Right renal pelvis (tissue), 4 donors: ENCODE data around the gene SERPINB13. TPM values are rescaled to one million over a fixed set of nuclear protein-coding genes. Genes with fewer than 3 reads are reported as not detected.
"Not testable (repeated sequence)": the region's sequence is repeated elsewhere in the genome, so short reads cannot be mapped to it uniquely, and the experiment has no call there.

Experiments
- DNase-seq, 4 donors: peaks; one replicate each; pipeline ENCODE4 v3.0.0-alpha.2; 2013; ENCODE audit warnings: low read depth in 4 of 4, low spot score in 3 of 4, missing footprints in 1 of 4
- polyA plus RNA-seq, 4 donors: library from polyadenylated mRNA; unstranded; fragments of 120-200 nt; gene quantifications; one replicate each; pipeline ENCODE4 v1.2.1, GENCODE V29; 2013; ENCODE audit not compliant: insufficient read length in 4 of 4

The SERPINB13 gene
- polyA plus RNA-seq, 4 donors = 0.01 TPM; not detected in 3

DNA sequence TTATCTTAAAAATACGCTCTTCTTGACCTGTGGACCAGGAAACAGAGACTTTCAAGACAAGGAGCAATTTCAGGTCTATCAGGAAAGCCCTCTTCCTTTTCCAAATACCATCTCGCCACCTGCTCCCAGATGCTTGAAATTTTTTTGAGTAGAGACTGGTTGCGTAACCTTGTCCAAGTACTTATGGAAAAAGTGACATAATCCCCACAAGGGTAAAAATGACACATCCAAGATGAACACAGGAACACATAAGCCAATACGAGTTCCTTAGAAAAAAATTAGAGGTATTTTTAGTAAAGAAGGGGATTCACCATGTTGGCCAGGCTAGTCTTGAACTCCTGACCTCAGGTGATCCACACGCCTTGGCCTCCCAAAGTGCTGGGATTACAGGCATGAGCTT is 1.8 kb downstream of the SERPINB13 start:
- no peak for DNase-seq

DNA sequence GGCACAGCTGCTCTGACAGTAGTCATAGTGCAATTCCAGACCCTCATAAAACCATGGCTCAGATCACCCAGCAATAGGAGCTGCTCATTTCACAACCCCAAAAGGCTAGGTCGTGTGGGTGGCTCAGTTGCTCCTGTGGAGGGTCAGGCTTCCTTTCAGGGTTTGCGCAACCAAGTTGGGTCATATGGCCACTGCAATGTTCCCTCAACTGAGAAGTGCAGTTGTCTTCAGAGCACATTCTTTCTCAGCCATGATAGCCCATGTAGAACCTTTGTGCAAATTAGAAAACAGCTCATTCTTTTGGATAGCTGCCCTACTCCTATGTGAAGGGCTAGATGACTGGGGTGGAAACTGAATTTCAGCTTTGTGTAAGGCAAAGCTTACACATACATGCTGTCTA is 3.2 kb downstream of the SERPINB13 start:
- no peak for DNase-seq

DNA sequence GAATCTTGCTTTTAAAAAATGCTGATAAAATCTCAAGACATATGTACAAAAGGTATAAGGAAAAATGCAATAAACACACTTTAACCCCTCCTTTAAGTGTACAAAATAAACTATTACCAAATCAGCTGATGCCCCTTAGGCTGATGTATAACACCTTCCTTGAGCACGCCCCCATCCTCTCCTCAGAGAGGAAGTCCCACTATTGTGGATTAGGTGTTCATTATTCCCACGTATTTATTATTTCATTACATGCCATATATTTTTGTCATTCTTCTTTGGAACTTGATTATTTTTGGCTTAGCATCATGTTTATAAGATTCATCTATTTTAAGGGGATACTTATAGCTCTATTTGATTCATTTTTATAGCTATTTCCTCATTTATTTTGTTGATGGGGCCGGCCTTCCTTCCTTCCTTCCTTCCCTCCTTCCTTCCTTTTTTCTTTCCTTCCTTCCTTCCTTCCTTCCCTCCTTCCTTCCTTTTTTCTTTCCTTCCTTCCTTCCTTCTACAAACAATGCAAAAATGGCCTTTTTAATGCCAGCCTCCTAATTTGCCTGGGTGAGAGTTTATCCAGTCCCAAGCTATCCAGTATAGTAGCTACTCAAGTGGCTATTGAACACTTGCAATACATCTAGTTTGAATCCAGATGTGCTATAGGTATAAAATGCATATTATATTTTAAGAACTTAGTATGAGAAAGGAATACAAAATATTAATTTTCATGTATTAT is 4.0 kb downstream of the SERPINB13 start:
- DNase-seq = no peak

DNA sequence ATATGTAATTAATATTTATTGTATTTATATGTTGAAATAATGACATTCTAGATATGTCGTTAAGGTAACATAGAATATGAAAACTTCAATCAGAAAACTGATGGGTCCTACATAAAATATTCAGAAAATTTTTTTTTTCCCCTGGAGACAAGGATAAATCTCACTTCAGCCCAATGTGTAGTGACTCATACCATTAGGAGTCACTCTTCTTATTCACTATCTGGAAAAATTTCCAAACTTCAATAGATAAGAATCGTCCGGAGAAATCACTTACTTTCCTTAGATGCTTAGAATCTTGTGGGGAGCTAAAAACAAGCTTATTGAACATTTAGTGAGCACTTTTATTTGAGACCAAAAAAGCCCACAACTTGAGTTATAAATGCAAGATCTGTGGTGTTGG is 4.6 kb downstream of the SERPINB13 start:
- no peak for DNase-seq

DNA sequence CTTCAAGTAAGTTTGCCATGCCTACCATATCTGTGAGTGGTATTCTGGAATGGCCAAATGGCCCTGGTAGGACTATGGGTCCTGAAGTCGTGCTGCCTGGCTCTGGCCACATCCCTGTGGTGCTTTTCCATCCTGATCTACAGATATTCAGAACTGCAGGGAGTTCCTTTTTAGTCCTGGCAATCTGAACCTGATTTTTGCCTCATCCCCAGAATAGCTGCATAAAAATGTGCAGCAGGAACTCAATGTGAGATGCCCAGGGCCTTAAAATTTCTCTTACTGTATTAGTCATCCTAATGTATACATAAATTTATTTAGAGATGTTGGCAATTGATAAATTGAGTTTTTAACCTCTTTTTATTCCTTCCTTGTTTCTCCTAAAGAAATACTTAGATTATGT is 5.3 kb downstream of the SERPINB13 start:
- DNase-seq = no peak

DNA sequence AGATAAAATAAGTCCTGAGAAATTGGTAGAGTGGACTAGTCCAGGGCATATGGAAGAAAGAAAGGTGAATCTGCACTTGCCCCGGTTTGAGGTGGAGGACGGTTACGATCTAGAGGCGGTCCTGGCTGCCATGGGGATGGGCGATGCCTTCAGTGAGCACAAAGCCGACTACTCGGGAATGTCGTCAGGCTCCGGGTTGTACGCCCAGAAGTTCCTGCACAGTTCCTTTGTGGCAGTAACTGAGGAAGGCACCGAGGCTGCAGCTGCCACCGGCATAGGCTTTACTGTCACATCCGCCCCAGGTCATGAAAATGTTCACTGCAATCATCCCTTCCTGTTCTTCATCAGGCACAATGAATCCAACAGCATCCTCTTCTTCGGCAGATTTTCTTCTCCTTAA is 9.8 kb downstream of the SERPINB13 start:
- no peak for DNase-seq

DNA sequence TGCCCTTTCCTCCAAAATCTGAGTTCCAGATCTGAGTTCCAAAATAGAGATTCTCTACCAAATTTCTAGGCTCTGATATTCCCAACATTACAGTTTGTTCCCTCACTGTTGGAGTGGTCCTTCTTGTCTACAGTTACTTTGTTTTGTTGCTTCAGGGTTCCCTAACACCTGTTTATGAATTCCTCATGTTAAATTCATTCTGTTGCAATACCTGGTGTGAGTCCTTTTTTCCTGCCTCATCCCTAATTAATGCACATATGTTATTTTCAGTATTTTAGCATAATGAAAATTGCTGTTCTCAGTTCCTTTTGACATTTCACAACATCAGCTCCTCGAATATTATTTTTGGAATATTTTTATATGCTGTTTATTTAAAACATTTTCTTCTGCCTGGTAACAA is 16.2 kb downstream of the SERPINB13 start:
- no peak for DNase-seq

DNA sequence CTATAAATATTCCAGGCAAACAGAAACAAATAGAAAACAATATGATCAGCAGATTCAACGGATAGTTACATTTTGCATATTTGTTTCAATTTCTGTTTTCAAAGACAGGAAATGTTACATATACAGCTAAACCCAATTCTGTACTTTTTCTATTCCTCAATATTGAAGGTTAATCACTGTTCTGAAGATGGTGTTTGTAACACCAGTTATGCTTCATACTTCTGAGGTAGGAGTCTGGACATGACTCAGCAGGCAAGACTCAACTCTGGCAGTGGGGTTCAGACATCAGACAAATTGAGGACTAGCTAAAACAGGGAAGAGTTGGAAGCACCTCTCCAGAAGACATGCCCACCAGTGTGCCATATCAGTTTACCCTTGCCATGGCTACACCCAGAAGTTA is 16.6 kb downstream of the SERPINB13 start:
- no peak for DNase-seq

DNA sequence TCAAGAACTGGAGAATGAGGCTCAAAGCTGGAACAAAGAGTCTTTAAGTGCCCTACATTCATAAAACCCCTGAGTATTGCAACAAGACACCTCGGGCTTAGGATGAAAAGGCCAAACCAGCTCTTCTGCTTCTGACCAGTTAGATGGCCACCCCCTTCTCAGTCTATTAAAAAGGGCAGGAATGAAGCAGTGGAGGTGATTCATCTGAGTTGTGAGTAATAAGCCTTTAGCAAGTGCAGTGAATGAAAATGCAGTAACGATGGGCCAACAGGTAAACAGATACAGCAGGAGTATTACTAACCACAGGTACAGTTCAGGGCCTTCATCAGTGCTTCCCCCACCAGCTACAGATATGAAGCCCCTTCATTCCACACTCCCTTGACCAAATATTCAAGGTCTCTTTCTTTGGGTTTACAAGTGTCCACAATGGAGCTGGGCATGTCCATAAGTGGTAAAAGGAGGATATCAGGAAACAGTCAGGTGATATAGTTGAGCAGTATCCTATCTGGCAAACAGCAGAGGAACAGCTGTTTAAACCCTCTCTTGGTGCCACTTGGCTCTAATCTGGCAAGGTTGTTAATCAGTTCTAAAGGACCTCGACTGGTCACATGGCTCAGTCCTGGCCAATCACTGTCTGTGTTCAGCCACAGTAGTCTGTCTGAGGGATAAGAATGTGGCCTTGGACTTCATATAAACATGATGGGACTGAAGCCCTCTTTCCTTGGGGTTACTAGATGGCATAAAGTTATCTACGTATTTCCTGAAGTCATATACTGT is 17.8 kb downstream of the SERPINB13 start:
- DNase-seq = no peak

DNA sequence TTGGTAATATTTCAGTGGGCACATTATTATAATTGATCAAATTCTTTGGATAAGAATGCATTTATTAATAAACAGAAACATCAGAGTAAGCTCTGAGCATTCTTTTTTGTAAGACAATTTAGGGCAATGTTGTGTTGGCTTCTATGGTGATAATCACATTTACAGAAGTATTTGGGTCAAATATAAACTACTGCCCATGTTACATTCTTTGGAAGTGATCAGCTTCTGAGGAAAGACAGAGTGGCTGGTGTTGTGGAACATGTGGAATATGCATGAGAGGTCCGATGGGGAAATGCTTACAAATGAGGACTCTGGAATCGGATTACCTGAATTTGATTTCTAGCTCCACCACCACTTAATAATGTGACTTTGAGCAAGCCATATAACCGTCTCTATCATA is 19.4 kb downstream of the SERPINB13 start:
- DNase-seq = no peak

DNA sequence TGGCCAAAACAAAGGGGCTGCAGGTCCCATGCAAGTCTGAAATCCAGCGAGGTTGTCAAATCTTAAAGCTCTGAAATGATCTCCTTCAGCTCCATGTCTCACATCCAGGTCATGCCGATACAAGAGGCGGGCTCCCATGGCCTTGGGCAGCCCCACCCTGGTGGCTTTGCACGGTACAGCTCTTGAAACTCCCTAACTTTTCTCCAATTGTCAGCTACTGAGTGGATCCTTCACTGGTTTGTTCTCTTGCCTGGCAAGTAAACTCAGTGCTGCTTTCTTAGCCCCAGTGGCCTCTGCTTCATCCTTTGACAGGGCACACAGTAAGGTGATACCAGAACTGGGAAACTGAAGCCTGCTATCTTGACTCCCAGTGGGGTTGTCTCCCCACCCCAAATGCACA is 26.3 kb downstream of the SERPINB13 start:
- DNase-seq = no peak

DNA sequence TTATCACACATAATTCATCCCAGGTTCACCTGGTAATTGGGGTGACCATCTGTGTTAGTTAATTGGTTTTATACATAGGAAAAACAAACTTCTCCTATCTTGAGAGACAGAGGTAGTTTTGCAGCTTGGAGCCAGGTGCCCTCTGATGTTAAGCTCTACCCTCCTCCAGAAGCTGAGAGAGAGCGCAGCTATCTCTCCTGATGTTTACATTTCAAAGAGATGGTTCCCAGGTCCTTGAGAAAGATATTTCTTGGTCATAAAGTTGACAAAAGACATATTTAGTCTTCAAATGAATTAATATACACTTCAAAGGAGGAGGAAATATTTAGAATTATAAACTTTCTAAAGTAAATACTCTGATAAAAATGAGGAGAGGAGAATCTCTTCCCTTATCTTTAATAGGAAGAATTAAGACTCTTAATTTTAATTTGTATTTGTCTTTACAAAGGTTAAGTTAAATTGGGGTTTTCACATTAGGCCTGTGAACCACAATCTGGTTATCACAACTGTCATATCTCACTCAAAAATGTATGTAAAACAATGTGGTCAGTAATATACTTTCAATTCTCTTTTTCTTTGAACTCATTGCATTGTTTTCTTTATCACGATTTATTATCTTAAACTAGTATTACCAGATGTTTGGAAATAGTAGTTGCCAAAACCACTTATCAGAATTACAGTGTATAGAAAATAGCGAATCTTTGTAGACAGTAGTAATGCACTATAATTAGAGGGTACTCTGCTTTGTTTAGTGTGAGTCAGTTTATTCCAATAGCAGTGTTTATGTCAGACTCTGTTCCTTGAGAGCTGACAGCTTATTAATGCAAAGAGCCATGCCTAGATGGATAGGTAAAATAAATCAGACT is 30.1 kb downstream of the SERPINB13 start:
- DNase-seq = no peak

DNA sequence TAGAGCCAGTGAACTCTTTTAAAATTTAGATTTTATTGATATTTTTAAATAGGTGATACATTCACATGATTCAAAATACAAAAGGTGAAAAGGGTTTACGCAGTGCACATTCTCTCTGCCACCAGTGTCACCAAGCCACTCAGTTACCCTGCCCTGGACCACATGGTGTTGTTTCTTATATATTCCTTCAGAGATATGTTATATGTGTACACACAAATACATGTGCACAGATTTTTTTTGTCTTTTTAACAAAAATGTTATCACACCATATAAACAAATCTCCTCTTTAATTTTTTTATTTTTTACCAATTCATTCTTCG is 30.7 kb downstream of the SERPINB13 start:
- no peak for DNase-seq

DNA sequence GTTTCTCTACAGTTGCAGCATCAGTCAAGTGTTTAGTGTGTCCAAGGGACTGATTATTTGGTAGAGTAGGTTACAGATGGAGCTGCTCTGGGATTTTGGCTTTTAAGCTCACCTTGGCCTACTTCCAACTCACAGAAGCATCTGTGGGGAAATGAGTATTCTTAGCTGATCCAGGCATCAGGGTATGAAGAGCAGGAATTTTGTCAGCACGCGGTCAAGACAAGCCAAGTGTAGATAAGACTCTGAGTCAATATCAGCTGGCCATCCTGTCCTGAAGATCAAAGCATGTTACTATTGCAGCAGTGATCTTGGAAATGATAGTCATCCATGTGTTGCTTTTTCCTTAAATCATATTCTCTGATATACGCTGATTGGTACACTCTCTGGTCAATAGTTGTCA is 32.5 kb downstream of the SERPINB13 start:
- DNase-seq = no peak

DNA sequence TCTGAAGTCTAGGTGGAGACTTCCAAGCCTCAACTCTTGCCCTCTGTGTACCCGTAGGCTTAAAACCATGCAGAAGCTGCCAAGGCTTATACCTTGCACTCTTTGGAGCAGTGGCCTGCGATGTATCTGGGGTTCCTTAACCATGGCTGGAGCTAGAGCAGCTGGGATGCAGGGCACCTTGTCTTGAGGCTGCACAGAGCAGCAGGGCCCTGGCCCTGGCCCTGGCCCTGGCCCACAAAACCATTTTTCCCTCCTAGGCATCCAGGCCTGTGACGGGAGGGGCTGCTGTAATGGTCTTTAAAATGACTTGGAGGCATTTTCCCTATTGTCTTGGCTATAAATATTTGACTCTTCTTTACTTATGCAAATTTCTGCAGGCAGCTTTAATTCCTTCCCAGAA is 37.7 kb downstream of the SERPINB13 start:
- no peak for DNase-seq

DNA sequence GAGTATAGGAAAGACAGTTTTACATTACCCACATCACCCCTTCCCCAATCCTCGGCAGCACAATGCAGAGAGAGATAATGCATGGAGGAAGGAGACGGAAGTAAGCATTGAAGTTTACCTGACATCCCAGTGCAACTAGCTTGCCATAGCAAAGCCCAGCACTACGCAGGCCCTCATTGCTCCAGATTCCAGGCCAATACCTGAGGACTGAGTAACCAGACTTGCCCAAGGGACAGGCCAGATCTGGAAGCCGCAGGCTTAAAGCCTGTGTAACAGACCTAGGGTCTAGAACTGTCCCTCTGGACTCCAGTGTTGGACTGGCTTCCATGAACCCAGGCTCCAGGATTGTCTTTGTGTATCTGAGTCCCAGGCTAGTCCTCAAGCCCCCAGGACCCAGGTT is 39.3 kb downstream of the SERPINB13 start:
- DNase-seq = no peak

DNA sequence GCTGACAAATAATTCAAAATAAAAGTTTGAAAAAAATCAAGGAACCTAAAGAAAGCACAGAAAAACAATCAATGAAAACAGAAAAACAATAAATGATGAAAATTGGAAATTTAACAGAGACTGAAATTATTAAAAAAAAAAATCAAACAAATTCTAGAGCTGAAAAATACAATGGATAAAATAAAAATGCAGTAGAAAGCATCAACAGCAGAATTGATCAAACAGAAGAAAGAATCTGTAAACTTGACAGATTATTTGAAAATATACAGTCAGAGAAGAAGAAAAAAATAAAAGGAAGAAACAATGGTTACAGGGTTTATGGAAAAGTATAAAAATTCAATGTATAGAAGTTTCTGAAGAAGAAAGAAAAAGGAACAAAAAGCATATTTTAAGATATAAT is 40.7 kb downstream of the SERPINB13 start:
- no peak for DNase-seq

DNA sequence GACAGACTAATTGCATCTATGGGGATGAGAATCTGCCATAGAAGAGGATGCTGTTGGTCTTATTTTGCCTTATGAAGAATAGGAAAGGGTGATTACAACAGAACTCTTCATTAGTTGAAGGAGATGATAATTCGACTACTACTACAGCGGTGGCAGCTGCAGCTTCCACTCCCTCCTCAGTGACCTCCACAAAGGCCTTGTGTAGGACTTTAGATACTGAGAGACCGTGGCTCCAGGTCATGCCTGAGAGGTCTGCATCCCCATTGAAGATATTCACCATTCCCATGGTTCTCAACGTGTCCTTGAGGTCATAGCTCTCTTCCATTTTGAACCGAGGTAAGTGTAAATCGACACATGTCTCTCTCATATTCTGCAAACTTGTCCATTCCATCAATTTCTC is 50.6 kb downstream of the SERPINB13 start:
- DNase-seq = no peak

DNA sequence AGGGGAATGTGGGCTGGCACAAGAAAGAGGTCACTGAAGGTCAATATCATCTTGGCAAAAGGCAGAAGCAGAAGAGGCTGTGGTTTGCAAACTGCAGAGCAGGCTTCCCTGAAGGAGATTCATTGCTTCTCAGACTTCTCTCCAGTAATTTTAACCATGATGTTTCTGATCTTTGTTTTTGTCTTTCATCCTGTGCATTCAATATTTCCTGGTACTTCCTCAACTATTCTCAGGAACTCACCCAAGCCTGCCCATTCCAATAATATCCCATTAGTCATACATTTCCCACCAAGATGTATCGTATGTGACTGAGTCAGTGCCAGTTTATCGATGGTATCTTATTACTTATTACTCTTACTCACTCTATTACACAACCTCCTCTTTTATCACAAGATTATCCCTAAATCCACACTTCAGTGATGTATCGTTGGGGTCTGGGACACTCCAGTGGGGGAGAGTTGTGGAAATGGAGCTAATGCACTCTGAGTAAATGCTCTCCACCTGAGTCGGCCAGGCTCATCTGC is 54.1 kb downstream of the SERPINB13 start:
- not testable (repeated sequence) for DNase-seq

DNA sequence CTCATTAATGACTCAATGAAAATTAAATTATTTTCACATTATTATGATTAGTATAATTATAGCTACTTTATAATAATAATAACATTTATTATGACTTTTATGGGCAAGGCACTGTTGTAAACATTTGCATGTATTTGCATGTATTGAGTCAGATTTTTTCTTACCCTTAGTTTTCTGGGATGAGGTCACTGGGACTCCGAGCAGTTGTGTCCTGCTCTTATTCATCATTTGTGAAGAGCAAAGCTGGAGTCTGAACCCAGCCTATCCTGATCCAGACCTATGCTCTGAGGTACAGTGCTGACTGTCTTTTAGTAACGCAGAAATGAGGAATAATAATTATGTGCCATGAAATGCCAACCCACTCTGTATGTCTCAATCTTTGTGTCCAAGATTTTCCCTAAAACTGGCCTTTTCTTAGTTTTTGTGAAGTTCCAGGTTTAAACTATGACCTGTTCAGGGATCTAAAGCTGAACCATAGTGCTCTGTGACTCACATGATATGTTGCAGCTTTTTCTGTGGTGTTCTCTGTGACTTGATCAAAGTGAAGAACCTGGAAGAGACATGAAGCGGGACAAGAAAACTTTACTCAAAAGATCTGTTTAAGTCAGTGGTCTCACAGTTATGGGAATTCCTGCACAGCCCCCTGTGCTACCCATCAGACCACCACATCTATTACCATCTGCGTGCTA is 55.7 kb downstream of the SERPINB13 start:
- DNase-seq = not testable (repeated sequence)

DNA sequence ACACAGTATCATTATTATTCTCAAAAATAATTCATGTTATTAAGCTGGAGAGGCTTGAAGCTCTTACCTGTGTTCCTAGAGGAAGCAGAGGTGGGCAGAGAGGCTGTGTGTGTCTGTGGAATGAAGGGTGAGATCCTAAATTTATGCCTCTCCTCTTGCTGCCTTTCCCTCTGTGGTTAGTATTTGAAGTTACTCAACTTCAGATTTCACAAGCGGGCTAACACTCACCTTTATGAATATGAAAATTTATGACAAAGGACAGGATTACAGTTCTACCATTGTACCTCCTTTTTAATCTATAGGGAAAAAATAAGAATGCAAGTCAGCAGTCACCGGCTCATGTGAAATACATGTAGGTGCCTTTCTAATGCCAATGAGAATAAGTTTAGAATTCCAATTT is 57.0 kb downstream of the SERPINB13 start, which contains the start of gene SERPINB4:
Gene SERPINB4 (minus strand): TSS at position 115 of the 400 bp plus-strand sequence. CDS start 679 bp downstream, outside the sequence.
- DNase-seq = not testable (repeated sequence)
